ENCODE measurements around the gene OMP.

The OMP gene

DNA sequence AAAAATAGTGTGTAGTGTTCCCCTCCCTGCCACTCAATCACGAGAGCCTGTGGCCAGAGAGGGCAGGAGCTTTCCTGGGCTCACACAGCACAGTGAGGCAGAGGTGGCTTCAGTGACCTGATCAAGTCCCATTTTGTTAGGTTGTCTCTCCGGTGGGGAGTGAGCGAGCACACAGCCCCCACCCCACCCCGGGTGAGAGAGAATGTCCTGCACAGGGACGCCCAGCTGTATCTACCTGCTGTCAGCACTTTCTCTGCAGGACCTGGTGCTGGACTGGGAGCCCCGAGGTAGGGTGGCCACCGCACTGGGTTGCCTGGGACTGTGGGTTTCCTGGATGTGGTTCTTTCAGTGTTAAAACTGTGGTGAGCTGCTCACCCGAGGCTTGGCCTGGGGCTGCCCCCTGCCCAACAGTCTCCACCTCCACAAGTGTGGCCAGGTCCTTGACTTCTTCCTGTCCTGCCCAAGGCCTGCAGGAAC lies 29.8 kb upstream of the OMP start:
- H3K9ac ChIP-seq (ENCODE audit: insufficient read length) = no peak overlapping the region

DNA sequence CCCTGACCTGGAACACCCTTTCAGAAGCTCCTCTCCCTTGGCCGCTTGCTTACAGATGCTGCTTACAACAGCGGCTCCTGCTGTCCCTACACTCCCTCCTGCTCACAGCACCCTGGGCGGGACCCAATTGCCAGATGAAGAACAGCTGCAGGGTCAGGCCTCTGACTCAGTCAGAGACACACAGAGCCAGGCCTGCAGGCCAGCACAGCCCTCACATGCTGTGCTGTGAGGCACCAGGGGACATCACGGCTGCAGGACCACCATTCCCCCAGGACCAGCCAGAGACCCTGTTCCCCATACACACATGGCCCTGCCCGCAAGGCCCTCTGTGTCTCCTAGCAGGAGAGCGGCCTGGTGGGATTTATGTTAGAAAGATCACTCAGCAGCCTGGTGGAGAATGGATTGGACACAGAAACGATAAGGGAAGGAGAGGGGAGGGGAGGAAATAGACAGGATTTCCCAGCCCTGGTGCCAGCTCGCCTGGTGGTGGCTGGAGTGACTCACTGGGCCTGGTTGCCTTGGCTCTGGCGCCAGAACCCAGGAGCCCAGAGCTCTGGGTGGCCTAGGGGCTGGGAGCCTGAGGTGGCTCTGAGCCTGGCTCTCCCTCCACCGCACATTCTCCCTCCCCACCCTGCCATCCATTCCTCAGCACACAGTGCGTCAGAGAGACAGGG lies 29.2 kb upstream of the OMP start:
- TF ChIP-seq EZH2 (IDR thresholded peaks at IDR 0.05) (no peak), POLR2AphosphoS5 (IDR thresholded peaks at IDR 0.05; ENCODE audit: borderline replicate concordance, low read depth, low read length) (no peak), FOXP2 (optimal IDR thresholded peaks at IDR 0.05; ENCODE audit: control extremely low read depth, extremely low read length, insufficient read depth) (no peak)
- no peak for DNase-seq (ENCODE audit: low read depth, low spot score)
- Histone ChIP-seq H3K27ac (no peak overlapping the region), H3K4me3 (no peak overlapping the region), H3K9me3 (ENCODE audit: low read depth, low read length) (no peaks in the 10 kb centered on the region), H3K36me3 (ENCODE audit: insufficient read depth, low read length) (no peaks in the 10 kb centered on the region), H3K9ac (ENCODE audit: insufficient read length) (no peak overlapping the region)

More for the DNA sequence above, 29.8 kb upstream of the OMP start:
- no peak overlapping the region for H3K27ac ChIP-seq
- H3K36me3 ChIP-seq (ENCODE audit: insufficient read depth, low read length) = no peaks in the 10 kb centered on the region
- H3K9me3 ChIP-seq (ENCODE audit: low read depth, low read length) = no peaks in the 10 kb centered on the region
- TF ChIP-seq FOXP2 (optimal IDR thresholded peaks at IDR 0.05; ENCODE audit: control extremely low read depth, extremely low read length, insufficient read depth) = no peak
- TF ChIP-seq POLR2AphosphoS5 (IDR thresholded peaks at IDR 0.05; ENCODE audit: borderline replicate concordance, low read depth, low read length) = no peak
- no peak for TF ChIP-seq EZH2 (IDR thresholded peaks at IDR 0.05)
- DNase-seq (ENCODE audit: low read depth, low spot score) = no peak
- no peak overlapping the region for H3K4me3 ChIP-seq

DNA sequence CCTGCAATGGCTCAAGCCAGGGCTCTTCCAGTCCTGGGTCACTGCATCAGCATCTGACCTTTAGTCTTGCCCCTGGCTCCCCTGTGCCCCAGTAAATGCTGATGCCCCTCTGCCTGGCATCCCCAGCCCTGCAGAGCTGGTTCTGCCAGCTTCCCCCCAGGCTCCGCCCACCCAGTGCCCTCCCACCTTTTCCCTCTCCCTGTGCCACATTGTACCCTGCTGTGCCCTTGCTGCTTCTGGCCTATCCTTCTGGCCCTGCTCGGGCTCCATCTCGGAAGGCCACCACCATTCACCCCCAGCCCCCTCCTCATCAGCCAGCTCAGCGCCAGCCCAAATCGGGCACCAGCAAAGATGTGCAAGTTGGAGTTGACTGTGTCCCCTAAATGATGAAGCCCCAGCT lies 28.4 kb upstream of the OMP start:
- Histone ChIP-seq H3K9me3 (ENCODE audit: low read depth, low read length) (no peaks in the 10 kb centered on the region), H3K9ac (ENCODE audit: insufficient read length) (no peak overlapping the region), H3K27ac (no peak overlapping the region), H3K4me3 (no peak overlapping the region), H3K36me3 (ENCODE audit: insufficient read depth, low read length) (no peaks in the 10 kb centered on the region)
- DNase-seq (ENCODE audit: low read depth, low spot score) = no peak
- TF ChIP-seq EZH2 (IDR thresholded peaks at IDR 0.05) = no peak
- no peak for TF ChIP-seq FOXP2 (optimal IDR thresholded peaks at IDR 0.05; ENCODE audit: control extremely low read depth, extremely low read length, insufficient read depth)
- no peak for TF ChIP-seq POLR2AphosphoS5 (IDR thresholded peaks at IDR 0.05; ENCODE audit: borderline replicate concordance, low read depth, low read length)

DNA sequence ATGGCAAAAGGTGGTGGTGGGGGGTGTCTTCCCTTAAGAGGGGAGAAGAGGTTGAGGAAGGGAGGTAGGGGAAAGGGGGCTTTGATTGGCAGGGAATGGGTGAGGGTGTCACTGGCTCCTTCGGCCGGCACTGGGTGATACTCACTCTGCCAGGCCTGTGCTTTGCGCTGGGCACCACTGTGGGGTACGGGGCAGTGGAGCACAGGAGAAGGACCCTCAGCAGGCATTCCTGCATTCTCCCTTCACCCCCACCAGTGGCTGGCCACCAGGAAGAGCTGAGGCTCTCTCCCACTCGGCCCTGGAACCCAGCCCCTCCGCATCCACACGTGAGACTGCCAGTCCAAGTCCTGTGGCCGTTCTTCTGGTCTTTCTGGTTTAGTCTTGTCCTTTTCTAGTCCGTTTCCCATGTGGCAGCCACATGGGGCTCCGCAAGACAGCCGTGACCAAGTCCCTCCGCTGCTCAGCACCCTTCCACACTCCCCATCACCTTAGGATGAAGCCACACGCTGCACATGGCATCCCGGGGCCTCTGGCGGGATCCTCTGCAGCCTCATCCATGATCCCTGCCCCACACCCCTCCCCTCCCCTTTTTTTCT lies 27.9 kb upstream of the OMP start:
- Histone ChIP-seq H3K9me3 (ENCODE audit: low read depth, low read length) (no peaks in the 10 kb centered on the region), H3K4me3 (no peak overlapping the region), H3K36me3 (ENCODE audit: insufficient read depth, low read length) (no peaks in the 10 kb centered on the region), H3K27ac (no peak overlapping the region), H3K9ac (ENCODE audit: insufficient read length) (no peak overlapping the region)
- TF ChIP-seq EZH2 (IDR thresholded peaks at IDR 0.05) (no peak), FOXP2 (optimal IDR thresholded peaks at IDR 0.05; ENCODE audit: control extremely low read depth, extremely low read length, insufficient read depth) (no peak), POLR2AphosphoS5 (IDR thresholded peaks at IDR 0.05; ENCODE audit: borderline replicate concordance, low read depth, low read length) (no peak)
- no peak for DNase-seq (ENCODE audit: low read depth, low spot score)

DNA sequence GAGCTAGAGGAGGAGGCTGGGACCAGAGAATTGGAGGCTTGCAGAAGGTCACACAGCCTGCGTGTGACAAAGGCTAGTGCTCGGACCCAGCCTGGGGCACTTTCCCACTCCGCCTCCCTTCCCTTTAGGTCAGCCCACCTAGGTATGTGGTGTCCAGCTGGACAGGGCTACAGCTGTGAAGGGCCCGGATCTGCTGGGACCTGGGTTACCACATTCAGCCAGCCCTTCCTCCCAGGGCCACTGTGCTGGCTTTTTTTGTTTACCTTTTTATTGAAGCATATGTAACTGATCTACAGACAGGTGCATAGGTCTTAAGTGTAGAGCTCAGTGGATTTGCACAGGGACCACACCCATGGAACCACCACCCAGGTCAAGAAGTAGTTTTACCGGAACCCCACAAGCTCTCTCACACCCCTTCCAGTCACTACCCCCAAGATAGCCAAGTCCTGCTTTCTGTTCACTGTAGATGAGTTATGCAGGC lies 27.2 kb upstream of the OMP start:
- DNase-seq (ENCODE audit: low read depth, low spot score) = no peak

DNA sequence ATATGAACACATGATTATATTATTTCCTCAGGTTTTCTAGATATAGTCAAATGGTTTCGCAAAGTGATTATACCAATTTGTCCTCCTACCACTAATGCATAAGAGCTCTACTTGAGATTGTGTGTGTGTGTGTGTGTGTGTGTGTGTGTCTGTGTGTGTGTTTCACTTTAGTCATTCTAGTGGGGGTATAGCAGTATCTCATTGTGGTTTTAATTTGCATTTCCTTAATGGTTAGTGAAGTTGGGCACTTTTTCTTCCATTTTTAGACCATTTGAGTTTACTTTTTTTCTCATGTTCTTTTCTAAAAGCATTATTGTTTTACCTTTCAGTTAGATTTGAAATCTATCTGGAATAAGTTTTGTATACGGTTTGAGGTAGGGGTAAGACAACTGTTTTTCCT lies 23.0 kb upstream of the OMP start:
- no peak for DNase-seq (ENCODE audit: low read depth, low spot score)
- Histone ChIP-seq H3K36me3 (ENCODE audit: insufficient read depth, low read length) (no peaks in the 10 kb centered on the region), H3K9me3 (ENCODE audit: low read depth, low read length) (no peaks in the 10 kb centered on the region), H3K4me3 (no peak overlapping the region), H3K27ac (no peak overlapping the region), H3K9ac (ENCODE audit: insufficient read length) (no peak overlapping the region)
- TF ChIP-seq EZH2 (IDR thresholded peaks at IDR 0.05) (no peak), POLR2AphosphoS5 (IDR thresholded peaks at IDR 0.05; ENCODE audit: borderline replicate concordance, low read depth, low read length) (no peak), FOXP2 (optimal IDR thresholded peaks at IDR 0.05; ENCODE audit: control extremely low read depth, extremely low read length, insufficient read depth) (no peak)

More for the DNA sequence above, 27.2 kb upstream of the OMP start:
- Histone ChIP-seq H3K9me3 (ENCODE audit: low read depth, low read length) (no peaks in the 10 kb centered on the region), H3K27ac (no peak overlapping the region), H3K9ac (ENCODE audit: insufficient read length) (no peak overlapping the region), H3K4me3 (no peak overlapping the region), H3K36me3 (ENCODE audit: insufficient read depth, low read length) (no peaks in the 10 kb centered on the region)
- TF ChIP-seq EZH2 (IDR thresholded peaks at IDR 0.05) = no peak

DNA sequence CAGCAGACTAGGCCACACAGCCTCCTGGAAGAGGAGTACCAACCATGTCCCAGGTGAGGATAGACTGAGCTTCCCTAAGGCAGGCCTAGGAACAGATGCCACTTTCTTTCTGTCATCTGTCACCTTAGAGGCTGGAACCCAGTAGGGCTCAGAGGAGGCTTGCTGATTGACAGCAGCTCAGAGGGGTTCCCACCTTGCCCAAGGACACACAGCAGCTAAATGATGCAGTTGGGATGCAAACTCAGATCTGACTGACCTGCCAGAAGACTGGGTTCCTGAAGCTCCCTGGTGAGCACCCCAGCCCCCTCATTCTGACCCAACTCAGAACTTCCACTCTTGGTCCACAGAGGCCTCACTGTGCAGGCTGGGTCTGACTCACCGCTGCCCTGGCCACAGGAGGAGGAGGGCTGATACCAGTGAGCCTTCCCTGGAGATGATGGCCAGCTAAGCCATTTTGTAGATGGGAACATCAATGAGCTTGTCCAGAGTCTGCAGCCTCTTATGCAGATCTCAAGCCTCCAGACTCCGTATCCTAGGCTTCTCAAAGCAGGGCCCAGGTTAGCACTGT lies 21.9 kb upstream of the OMP start:
- H3K27ac ChIP-seq = no peak overlapping the region
- no peak overlapping the region for H3K4me3 ChIP-seq
- no peak overlapping the region for H3K9ac ChIP-seq (ENCODE audit: insufficient read length)
- no peak for DNase-seq (ENCODE audit: low read depth, low spot score)
- no peaks in the 10 kb centered on the region for H3K36me3 ChIP-seq (ENCODE audit: insufficient read depth, low read length)
- H3K9me3 ChIP-seq (ENCODE audit: low read depth, low read length) = no peaks in the 10 kb centered on the region
- TF ChIP-seq FOXP2 (optimal IDR thresholded peaks at IDR 0.05; ENCODE audit: control extremely low read depth, extremely low read length, insufficient read depth) = no peak
- no peak for TF ChIP-seq POLR2AphosphoS5 (IDR thresholded peaks at IDR 0.05; ENCODE audit: borderline replicate concordance, low read depth, low read length)
- TF ChIP-seq EZH2 (IDR thresholded peaks at IDR 0.05) = no peak

DNA sequence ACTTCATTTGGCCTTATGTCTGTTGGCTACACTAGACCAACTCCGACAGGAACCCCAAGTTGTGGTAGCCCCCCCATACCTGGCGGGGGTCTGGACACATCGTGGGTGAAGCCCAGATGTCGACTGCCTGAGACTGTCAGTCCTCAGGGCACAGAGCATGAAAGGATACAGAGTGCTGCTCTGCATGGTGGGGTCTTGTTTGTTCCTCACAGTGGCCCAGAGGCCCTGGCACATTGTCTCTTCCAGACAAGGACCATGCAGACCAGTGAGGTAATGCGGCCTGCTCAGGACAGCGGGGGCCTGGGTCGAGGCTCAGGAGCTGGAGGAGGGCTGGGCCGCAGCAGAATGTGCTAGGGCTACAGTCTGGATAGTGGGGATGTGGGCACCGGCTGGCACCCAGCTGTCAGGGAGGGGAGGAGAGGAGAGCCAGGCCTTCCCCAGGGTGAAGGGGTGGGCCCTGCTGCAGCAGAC lies 21.2 kb upstream of the OMP start:
- no peak overlapping the region for H3K27ac ChIP-seq
- no peak overlapping the region for H3K4me3 ChIP-seq
- DNase-seq (ENCODE audit: low read depth, low spot score) = no peak
- TF ChIP-seq FOXP2 (optimal IDR thresholded peaks at IDR 0.05; ENCODE audit: control extremely low read depth, extremely low read length, insufficient read depth) (no peak), POLR2AphosphoS5 (IDR thresholded peaks at IDR 0.05; ENCODE audit: borderline replicate concordance, low read depth, low read length) (no peak), EZH2 (IDR thresholded peaks at IDR 0.05) (no peak)
- H3K9ac ChIP-seq (ENCODE audit: insufficient read length) = no peak overlapping the region
- H3K9me3 ChIP-seq (ENCODE audit: low read depth, low read length) = no peaks in the 10 kb centered on the region
- H3K36me3 ChIP-seq (ENCODE audit: insufficient read depth, low read length) = no peaks in the 10 kb centered on the region

Data from SK-N-MC (cell line).